NAMALWA (cell line): ENCODE measurements around the gene SERGEF.

Experiments
- DNase-seq: peaks from one replicate; pipeline ENCODE4 v3.0.0-alpha.2; 2015; ENCODE audit warnings: low spot score

Gene SERGEF

GRCh38 chr11:17770048-17770652 is 242.7 kb downstream of the SERGEF start:
- DNase-seq = peak; percentile 18

DNA sequence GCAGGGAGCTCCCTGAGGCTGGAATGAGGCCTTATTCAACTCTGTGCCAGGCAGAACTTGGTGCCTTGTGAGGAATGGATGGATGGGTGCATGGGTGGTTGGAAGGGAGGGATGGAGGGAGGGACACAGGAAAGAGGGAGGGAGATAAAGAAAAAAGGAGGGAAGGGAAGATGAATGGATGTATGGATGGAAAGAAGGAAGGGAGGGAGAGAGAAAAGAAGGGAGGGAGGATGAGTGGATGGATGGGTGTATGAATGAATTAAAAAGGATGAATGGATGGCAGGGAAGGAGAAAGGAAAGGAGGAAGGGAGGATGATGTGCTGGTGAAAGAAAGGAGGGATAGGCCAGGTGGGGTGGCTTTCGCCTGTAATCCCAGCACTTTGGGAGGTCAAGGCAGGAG is 243.6 kb downstream of the SERGEF start:
- DNase-seq = no peak

GRCh38 chr11:17768547-17768946 is 244.3 kb downstream of the SERGEF start:
- no peak for DNase-seq

DNA sequence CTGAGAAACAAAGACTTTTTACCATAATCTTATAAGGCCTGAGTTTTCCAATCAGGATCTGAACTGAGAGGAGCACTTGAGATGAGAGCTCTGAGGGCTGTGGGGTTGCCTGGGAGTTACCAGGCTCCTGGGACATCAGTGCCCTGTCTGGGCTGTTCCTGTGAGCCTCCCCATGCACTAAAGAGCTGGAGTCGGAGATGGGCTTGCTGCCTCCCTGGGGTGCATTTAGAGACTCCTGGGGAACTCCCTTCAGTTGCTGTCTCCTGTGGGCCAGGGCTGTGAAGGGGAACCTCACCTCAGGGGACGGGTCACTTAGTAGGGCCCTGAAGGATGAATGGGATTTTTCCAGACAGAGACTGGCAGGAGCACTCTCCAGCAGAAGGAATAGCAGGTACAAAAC is 244.9 kb downstream of the SERGEF start:
- no peak for DNase-seq

GRCh38 chr11:17767301-17767885 is 245.5 kb downstream of the SERGEF start:
- peak; percentile 16 for DNase-seq

DNA sequence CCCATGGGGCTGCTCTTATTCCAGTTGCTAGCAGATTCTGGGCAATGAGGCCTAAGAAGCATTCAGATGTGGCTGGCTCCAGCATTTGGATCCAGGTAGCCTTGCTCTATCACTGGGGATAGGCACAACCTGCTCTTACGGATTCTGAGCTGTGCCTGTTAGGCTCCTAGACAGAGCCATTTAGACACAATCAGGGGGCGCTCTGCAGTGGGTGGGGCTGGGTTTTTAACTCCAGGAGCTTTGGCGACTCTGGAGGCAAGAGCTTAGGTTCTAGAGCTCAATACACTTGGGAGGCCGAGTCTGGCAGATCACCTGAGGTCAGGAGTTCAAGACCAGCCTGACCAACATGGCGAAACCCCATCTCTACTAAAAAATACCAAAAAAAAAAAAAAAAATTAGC is 246.3 kb downstream of the SERGEF start:
- DNase-seq = no peak

- DNase-seq = no peak
Observed at GRCh38 chr11:17766073-17766359, 246.8 kb downstream of the SERGEF start.

- DNase-seq = peak; percentile 15
Observed at GRCh38 chr11:17765356-17766072, 247.3 kb downstream of the SERGEF start.

- DNase-seq = no peak
Observed at GRCh38 chr11:17764446-17765218, 248.2 kb downstream of the SERGEF start.

GRCh38 chr11:17763703-17764102 is 249.1 kb downstream of the SERGEF start:
- DNase-seq = no peak

GRCh38 chr11:17763244-17763643 is 249.6 kb downstream of the SERGEF start:
- DNase-seq = no peak

- DNase-seq = peak; percentile 46
Observed at GRCh38 chr11:17762309-17762974, 250.4 kb downstream of the SERGEF start.

DNA sequence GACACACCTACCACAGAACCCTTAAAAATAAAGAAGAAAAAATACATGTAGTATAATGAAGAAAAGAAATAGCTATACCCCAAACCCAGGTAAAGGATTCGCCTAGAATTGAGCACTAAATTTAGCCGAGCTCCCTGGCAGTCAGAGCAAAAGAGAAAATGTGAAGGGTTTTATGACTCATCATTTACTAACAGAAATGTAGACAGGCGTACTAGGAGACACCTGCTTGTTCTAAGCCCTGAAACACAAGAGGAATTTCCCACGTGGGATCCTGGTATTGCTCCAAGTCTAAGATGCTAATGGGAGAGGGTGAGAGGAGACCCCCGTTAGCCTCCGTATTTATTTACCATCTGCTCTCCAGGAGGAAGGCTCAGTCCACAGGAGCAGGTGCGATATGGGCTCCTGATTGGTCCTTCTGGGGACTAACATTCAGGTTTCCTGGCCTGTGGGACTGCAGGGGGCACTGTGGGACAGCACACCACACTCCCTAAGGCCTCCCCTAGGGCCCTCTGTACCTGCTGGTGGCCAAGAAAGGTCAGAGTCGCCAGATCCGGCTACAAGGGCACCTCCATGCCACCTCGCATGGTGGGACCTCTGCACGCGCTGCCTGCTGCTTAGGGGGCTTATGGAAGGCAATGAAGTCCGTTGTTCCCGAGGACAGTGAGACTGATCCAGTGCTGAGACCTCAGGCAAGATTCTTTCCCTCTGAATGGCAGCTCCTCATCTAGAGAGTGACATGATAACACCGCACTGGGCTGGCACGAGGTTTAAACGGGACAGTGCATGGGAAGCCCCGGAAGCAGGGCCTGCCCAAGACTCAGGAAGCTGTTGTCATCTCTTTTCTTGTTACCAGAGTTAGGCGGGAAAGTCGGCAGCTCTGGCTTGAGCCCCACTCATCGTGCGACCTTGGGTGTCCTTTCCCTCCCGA is 252.5 kb downstream of the SERGEF start:
- peak; percentile 72 for DNase-seq

- DNase-seq = no peak
Observed at GRCh38 chr11:17755891-17756290, 257.0 kb downstream of the SERGEF start.

- DNase-seq = no peak
Observed at GRCh38 chr11:17753641-17754040, 259.2 kb downstream of the SERGEF start.

DNA sequence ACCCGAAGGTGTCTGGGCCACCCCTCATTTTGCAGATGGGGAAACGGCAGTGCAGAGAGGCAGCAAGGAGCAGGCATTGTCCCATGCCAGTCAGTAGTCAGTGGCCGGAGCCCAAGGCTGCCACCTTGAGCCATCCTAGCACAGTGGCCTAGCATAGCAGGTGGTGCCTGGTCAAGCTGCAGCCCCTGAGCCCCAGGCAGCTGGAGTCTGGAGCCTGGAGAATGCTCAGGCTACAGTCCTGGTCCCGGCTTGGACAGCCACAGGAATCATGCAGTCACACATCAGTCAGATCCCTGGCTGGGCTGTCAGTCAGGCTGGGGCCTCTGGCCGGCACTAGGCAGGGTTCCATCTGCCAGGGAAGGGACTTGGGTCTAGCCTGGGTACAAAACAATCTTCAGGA is 259.7 kb downstream of the SERGEF start:
- no peak for DNase-seq

GRCh38 chr11:17752144-17752543 is 260.7 kb downstream of the SERGEF start:
- no peak for DNase-seq

- DNase-seq = no peak
Observed at GRCh38 chr11:17751558-17751957, 261.3 kb downstream of the SERGEF start.

DNA sequence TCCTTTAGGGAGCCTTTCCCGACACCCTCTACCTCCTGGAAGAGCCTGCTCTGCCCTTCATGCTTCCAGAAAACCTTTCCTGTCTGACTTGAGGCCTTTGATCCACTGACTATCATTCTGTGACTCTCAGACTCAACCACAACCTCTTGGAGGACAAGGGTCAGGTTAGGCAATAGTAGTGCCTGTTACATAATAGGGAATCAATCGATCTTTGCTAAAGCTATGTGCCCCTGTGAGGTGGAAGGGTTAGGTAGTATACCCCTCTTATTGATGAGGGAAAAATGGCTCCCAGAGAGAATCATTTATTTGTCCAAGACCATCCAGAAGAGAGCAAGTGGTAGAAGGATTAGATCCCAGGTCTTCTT is 262.1 kb downstream of the SERGEF start:
- no peak for DNase-seq

- no peak for DNase-seq
Observed at GRCh38 chr11:17750013-17750800, 262.6 kb downstream of the SERGEF start.
